Panc1 (cell line): ENCODE results near the gene SNRNP70. TPM values are rescaled to one million over a fixed set of nuclear protein-coding genes. Genes with fewer than 3 reads are reported as not detected.

Experiments used
- ATAC-seq: fragments of 200-7000 bp; cut with Tn5 transposase; 2 replicates; pipeline ENCODE4 v1.9.1; 2020; ENCODE audit warnings: mild to moderate bottlenecking, moderate library complexity
- BruUV-seq: library from RNA; stranded (reverse); fragments of 400-500 nt; replicated peaks from 2 replicates; lab custom pipeline; 2021; lab: Mats Ljungman, UMichigan
- CTCF ChIA-PET: fragments of 300-600 bp; sonication (Branson Sonifier 250); formaldehyde crosslinking; loops from one replicate; lab custom pipeline; 2022; ENCODE audit warnings: antibody characterized with exemption; lab: Charles Lee
- POLR2A ChIA-PET: fragments of 300-600 bp; sonication (Branson Sonifier 250); formaldehyde crosslinking; loops from one replicate; lab custom pipeline; 2022; ENCODE audit warnings: antibody characterized with exemption; lab: Charles Lee
- DNase-seq: peaks from one replicate; pipeline ENCODE4 v3.0.0-alpha.2; 2010; ENCODE audit warnings: low read depth, low spot score
- H3K27ac ChIP-seq: 2 replicates; pipeline ENCODE4 v1.5.1; 2011; ENCODE audit warnings: mild to moderate bottlenecking, low read length, inconsistent platforms
- H3K27me3 ChIP-seq: fragments of 200-500 bp; sonication (Bioruptor generic); 2 replicates; pipeline ENCODE4 v1.6.0; 2014; ENCODE audit warnings: low read length, inconsistent platforms; ENCODE audit not compliant: control insufficient read depth, insufficient read depth
- H3K36me3 ChIP-seq: fragments of 200-500 bp; sonication (Bioruptor generic); 2 replicates; pipeline ENCODE4 v1.5.1; 2014; ENCODE audit warnings: inconsistent platforms, mild to moderate bottlenecking, low read length, moderate library complexity; ENCODE audit not compliant: control insufficient read depth, insufficient read depth
- H3K4me1 ChIP-seq: 2 replicates; pipeline ENCODE4 v1.5.1; 2011; ENCODE audit warnings: inconsistent platforms, mild to moderate bottlenecking, low read length, moderate library complexity; ENCODE audit not compliant: control insufficient read depth, insufficient read depth
- H3K4me3 ChIP-seq, 2 experiments: 2 replicates each; pipeline ENCODE4 v1.5.1; 2011 to 2012; ENCODE audit warnings: low read depth in 2 of 2, low read length in 2 of 2, mild to moderate bottlenecking in 2 of 2, inconsistent platforms in 1 of 2, moderate library complexity in 1 of 2
- H3K9me3 ChIP-seq: fragments of 200-500 bp; sonication (Bioruptor generic); 2 replicates; pipeline ENCODE4 v1.5.1; 2014; ENCODE audit warnings: low read depth, mild to moderate bottlenecking, inconsistent platforms, low read length, moderate library complexity; ENCODE audit not compliant: control insufficient read depth, insufficient read depth
- POLR2AphosphoS5 ChIP-seq: IDR thresholded peaks from 2 replicates; pipeline ENCODE4 v1.6.1; 2012; ENCODE audit warnings: mild to moderate bottlenecking, low read depth, low read length, moderate library complexity
- SIN3A ChIP-seq: IDR thresholded peaks from 2 replicates; pipeline ENCODE4 v1.6.1; 2012; ENCODE audit warnings: low read depth, mild to moderate bottlenecking, low read length, moderate library complexity, borderline replicate concordance; ENCODE audit not compliant: insufficient read depth
- TCF7L2 ChIP-seq: IDR thresholded peaks from 2 replicates; pipeline ENCODE4 v1.6.1; 2011; ENCODE audit warnings: mild to moderate bottlenecking, low read depth, low read length, inconsistent platforms
- in situ Hi-C: cut with HindIII; loops from 2 replicates; pipeline ENCODE4 v1.10.0; 2016; ENCODE audit warnings: low sequenced_read_pairs, low pct_unique_long_range_greater_than_20kb
- intact Hi-C: fragments of 100-400 bp; cut with micrococcal nuclease; formaldehyde crosslinking; loops from one replicate; pipeline ENCODE4 v1.10.0; 2022; ENCODE audit not compliant: unreplicated experiment
- total RNA-seq: library from RNA; stranded (reverse); gene quantifications from one replicate; pipeline ENCODE4 v1.2.1, GENCODE V29; 2021; ENCODE audit not compliant: unreplicated experiment
- TF ChIP-seq, protein P1 (sequence below): fragments of 450-650 bp; IDR thresholded peaks from 2 replicates; pipeline ENCODE4 v1.5.1; 2017; ENCODE audit warnings: mild to moderate bottlenecking
- TF ChIP-seq, protein P2 (sequence below), 2 experiments: IDR thresholded peaks; 2 replicates each; pipeline ENCODE4 v1.6.1; 2011 to 2012; ENCODE audit warnings: low read depth in 2 of 2, control low read depth in 1 of 2, low read length in 1 of 2, mild to moderate bottlenecking in 1 of 2, moderate library complexity in 1 of 2; ENCODE audit not compliant: insufficient read depth in 1 of 2

SNRNP70 gene
- total RNA-seq, 1 experiment from 2014 or later, result 180 TPM

DNA sequence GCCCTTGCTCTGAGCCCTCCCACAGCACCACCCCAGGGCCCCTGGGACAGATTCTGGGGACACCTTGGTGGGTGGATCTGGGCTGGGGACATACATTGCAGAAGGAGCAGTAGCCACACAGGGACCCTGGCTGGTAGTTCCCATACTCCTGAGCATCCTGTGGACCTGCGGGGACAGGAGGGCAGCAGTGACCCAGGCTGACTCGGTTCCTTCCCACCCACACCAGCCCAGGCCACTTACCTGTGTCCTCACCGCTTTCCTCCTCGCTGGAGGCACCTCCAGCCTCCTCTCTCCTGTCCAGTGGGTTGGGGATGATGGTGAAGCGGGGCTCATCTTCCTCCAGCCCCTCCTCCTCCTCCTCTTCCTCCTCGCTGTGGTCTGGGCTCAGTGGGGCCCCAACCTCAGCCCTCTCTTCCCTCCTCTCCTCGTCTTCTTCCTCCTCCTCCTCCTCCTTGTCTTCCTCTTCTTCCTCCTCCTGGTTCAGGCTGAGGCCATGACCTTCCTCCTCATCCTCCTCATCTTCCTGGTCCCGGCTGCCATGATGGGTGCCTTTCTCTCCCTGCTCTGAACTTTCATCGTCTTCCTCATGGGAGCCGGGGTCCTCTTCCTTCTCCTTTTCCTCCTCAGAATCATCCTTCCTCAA, 68.0 kb downstream of the SNRNP70 start:
- ChIA-PET POLR2A (no interaction called here), CTCF (no interaction called here)
- no TSS peak for BruUV-seq
- H3K9me3 ChIP-seq, result no peaks in the 10 kb centered on the region
- H3K36me3 ChIP-seq, result no peaks in the 10 kb centered on the region; the same call in 1 of the 2 replicates
- H3K27me3 ChIP-seq, result no peaks in the 10 kb centered on the region
- H3K4me3 ChIP-seq, result no peak overlapping the region
- ATAC-seq (no peak), DNase-seq (no peak)
- intact Hi-C loops, result no loop called here
- no peak overlapping the region for H3K27ac ChIP-seq
- no peak for TF ChIP-seq SIN3A
- in situ Hi-C loops, result no loop called here
- no peaks in the 10 kb centered on the region; the same call in none of the 2 replicates for H3K4me1 ChIP-seq

DNA sequence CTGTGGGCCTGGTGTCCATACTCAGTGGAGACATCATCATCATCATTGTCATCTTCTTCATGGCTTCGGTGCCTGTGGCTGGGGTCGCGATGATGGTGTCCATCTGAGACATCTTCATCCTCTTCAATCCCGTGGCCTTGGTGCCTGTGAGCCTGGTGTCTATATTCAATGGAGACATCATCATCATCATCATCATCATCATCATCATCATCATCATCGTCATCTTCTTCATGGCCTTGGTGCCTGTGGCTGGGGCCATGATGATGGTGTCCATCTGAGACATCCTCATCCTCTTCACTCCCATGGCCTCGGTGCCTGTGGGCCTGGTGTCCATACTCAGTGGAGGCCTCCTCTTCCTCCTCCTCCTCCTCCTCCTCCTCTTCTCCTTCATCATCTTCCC, 69.0 kb downstream of the SNRNP70 start:
- Histone ChIP-seq H3K27me3 (no peaks in the 10 kb centered on the region), H3K4me3 (no peak overlapping the region), H3K27ac (no peak overlapping the region), H3K9me3 (no peaks in the 10 kb centered on the region), H3K36me3 (no peaks in the 10 kb centered on the region; the same call in 1 of the 2 replicates), H3K4me1 (peaks cover 4% of the 10 kb centered on the region)
- CTCF ChIA-PET, result no interaction called here
- ATAC-seq (no peak), DNase-seq (no peak)
- no TSS peak for BruUV-seq
- POLR2A ChIA-PET, result no interaction called here
- TF ChIP-seq SIN3A (no peak), POLR2AphosphoS5 (no peak), TCF7L2 (no peak)
- TF ChIP-seq, protein P1, sequence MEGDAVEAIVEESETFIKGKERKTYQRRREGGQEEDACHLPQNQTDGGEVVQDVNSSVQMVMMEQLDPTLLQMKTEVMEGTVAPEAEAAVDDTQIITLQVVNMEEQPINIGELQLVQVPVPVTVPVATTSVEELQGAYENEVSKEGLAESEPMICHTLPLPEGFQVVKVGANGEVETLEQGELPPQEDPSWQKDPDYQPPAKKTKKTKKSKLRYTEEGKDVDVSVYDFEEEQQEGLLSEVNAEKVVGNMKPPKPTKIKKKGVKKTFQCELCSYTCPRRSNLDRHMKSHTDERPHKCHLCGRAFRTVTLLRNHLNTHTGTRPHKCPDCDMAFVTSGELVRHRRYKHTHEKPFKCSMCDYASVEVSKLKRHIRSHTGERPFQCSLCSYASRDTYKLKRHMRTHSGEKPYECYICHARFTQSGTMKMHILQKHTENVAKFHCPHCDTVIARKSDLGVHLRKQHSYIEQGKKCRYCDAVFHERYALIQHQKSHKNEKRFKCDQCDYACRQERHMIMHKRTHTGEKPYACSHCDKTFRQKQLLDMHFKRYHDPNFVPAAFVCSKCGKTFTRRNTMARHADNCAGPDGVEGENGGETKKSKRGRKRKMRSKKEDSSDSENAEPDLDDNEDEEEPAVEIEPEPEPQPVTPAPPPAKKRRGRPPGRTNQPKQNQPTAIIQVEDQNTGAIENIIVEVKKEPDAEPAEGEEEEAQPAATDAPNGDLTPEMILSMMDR, result no peak
- TF ChIP-seq, protein P2, sequence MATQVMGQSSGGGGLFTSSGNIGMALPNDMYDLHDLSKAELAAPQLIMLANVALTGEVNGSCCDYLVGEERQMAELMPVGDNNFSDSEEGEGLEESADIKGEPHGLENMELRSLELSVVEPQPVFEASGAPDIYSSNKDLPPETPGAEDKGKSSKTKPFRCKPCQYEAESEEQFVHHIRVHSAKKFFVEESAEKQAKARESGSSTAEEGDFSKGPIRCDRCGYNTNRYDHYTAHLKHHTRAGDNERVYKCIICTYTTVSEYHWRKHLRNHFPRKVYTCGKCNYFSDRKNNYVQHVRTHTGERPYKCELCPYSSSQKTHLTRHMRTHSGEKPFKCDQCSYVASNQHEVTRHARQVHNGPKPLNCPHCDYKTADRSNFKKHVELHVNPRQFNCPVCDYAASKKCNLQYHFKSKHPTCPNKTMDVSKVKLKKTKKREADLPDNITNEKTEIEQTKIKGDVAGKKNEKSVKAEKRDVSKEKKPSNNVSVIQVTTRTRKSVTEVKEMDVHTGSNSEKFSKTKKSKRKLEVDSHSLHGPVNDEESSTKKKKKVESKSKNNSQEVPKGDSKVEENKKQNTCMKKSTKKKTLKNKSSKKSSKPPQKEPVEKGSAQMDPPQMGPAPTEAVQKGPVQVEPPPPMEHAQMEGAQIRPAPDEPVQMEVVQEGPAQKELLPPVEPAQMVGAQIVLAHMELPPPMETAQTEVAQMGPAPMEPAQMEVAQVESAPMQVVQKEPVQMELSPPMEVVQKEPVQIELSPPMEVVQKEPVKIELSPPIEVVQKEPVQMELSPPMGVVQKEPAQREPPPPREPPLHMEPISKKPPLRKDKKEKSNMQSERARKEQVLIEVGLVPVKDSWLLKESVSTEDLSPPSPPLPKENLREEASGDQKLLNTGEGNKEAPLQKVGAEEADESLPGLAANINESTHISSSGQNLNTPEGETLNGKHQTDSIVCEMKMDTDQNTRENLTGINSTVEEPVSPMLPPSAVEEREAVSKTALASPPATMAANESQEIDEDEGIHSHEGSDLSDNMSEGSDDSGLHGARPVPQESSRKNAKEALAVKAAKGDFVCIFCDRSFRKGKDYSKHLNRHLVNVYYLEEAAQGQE (IDR thresholded peaks at IDR 0.05; ENCODE audit: insufficient read depth in 1 of 2, low read depth in 2 of 2, low read length in 1 of 2), result no peak
- intact Hi-C loops, result no loop called here
- in situ Hi-C loops, result no loop called here

DNA sequence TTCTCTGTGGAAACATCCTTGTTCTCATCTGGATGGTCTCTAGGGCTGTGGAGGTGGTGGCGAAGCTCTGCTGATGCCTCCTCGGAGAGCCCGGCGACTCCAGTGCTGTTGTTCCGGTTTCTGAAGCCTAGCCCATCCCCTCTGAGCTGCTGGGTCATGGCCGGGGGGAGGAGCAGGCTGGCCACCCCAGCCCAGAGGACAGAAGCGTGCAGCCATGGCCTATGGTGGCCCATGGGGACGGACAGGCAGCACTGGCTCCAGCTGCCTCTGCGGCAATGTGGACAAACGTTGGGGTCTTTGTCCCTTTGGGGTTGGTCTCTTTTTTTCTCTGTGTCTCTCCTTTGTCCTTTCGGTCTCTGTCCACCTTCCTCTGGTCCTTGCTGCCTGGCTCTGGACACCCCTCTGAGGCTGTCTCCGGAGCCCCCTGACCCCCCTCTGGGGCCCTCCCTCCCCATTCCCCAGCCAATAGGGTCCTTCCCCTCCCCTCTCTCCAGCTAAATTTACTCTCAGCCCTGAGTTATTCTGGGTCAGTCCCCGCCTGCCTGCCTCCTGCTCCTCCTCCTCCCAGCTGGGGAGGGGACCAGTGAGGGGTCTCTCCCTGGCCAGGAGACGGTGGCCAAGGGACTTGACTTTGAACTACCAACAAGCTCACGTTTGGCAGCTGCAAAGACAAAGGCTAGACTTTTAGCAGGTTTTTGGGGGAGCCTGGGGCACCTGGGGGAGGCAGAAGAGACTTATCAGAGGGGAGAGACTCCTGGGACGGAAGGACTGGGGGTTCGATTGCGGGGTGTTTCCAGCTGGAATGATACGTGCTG, 70.0 kb downstream of the SNRNP70 start, which contains the start of gene HRC:
Gene HRC (minus strand): TSS at position 392 of the 815 bp plus-strand sequence. CDS start 159 bp downstream, at position 233.
- TF ChIP-seq POLR2AphosphoS5, result no peak
- TF ChIP-seq, protein P1, result no peak
- no peak for TF ChIP-seq SIN3A
- TF ChIP-seq, protein P2 (IDR thresholded peaks at IDR 0.05; ENCODE audit: insufficient read depth in 1 of 2, low read depth in 2 of 2, low read length in 1 of 2), result no peak
- TF ChIP-seq TCF7L2, result no peak
- intact Hi-C loops, result no loop called here
- Histone ChIP-seq H3K4me3 (no peak within 1 kb of the TSS), H3K27me3 (no peaks in the 10 kb centered on the region), H3K27ac (no peak within 1 kb of the TSS), H3K36me3 (no peaks in the 10 kb centered on the region; the same call in 1 of the 2 replicates), H3K9me3 (no peaks in the 10 kb centered on the region), H3K4me1 (peaks cover 4% of the 10 kb centered on the region)
- no peak for DNase-seq
- ChIA-PET POLR2A (no interaction called here), CTCF (interaction anchor here (0.5 kb wide), 1 partner anchor 44 kb away, joined by 3 read pairs; no protein-coding TSS in a partner anchor)
- in situ Hi-C loops, result no loop called here
- no TSS peak for BruUV-seq
- ATAC-seq, result no peak
